ENCODE measurements around the gene ARID5B. TPM values are rescaled to one million over a fixed set of nuclear protein-coding genes. Genes with fewer than 3 reads are reported as not detected.

ARID5B gene
- total RNA-seq, 1 donor from 2014 or later, result 14.0 TPM

DNA sequence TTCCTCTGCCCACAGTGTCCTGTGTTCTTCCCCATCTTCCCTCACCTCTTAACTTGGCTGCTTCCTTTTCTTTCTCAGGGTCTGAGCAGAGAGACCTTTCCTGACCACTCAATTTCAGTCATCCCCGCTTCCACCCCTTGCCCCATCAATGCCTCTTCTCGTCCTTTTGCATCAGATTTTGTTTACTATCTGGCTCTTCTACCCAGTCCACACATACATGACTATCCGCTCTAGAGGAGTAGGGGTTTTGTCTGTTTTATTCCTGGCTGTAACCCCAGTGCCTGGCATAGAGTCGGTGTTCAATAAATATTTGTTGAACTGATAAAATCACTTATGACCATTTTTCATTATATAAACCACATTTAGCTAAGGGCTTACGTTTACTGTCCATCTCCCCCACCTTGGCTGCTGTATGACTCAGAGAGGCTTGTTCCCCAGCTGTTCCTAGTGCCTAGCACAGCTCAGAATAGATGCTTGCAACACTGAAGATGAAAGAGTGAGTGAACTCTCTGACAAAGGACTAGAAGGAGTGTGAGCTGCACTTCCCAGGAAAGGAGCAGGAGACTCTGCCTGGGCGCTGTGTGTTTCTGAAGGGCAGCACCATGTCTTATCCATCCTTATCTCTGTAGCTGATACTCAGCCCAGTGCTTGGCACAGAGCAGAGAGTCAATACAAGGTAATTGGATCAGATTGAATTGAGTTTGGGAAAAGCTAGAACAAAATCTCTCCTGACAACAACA lies 21.9 kb downstream of the ARID5B start:
- no peak for ATAC-seq
- intact Hi-C loops (cut with DNase I), result no loop called here
- no peak for DNase-seq (ENCODE audit: missing footprints)

DNA sequence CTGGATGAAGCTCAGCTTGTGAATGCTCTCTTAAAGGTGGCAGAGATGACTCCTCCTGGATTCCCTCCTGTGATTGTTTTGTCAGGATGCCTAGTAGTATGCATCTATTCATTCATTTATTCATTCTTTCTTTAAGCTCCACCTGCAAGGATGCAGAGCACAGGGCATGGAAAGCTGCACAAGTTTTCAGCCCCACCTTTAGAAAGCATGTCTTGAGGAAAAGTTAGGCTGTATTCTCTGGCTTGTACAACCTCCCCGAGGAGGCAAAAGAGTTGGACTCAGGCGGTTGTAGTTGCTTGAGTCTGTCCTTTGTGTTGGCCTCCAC lies 22.4 kb downstream of the ARID5B start:
- DNase-seq (ENCODE audit: missing footprints) (no peak), ATAC-seq (no peak)
- intact Hi-C loops (cut with DNase I), result no loop called here

DNA sequence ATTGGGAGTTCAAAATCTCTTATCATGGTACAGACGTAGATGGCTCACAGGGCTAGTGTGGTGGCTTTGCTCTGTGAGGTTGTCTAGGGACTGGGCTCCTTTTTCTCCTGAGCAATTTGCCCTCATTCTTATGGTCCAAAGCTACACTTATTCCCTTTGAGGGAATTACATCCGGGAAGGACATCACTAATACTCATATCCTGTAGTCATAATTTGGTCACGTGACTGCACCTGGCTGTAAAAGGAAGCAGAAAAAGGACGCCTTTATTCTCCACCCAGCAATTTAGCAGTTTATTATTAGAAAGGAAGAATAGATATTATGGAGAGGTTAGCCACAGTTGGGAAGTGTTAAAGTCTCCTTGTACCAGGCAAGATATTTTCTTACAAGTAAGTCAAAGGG lies 28.1 kb downstream of the ARID5B start:
- intact Hi-C loops (cut with DNase I), result no loop called here
- ATAC-seq, result no peak
- no peak for DNase-seq (ENCODE audit: missing footprints)

DNA sequence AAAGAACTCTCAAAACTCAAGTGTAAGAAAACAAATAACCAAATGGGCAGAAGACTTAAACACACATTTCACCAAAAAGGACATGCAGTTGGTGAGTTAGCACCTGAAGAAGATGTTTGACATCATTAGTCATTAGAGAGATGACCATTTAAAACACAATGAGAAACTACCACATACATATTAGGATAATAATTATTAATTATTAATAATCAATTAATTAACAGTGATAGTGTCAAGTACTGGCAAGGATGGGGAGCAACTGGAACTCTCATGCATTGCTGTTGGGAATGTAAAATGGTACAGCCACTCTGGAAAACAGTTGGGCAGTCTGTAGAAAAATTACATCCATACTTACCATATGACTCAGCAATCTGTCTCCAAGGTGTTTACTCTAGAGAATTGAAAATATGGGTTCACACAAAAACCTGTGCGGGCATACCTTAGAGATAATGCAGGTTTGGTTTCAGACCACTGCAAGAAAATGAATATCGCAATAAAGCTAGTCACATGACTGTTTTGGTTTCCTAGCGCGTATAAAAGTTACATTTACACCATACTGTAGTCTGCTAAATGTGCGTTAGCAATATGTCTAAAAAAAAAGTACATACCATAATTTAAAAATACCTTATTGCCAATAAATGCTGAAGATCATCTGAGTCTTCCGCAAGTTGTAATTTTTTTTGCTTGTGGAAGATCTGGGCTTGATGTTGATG lies 30.3 kb downstream of the ARID5B start:
- DNase-seq (ENCODE audit: missing footprints) (no peak), ATAC-seq (no peak)
- intact Hi-C loops (cut with DNase I), result no loop called here

DNA sequence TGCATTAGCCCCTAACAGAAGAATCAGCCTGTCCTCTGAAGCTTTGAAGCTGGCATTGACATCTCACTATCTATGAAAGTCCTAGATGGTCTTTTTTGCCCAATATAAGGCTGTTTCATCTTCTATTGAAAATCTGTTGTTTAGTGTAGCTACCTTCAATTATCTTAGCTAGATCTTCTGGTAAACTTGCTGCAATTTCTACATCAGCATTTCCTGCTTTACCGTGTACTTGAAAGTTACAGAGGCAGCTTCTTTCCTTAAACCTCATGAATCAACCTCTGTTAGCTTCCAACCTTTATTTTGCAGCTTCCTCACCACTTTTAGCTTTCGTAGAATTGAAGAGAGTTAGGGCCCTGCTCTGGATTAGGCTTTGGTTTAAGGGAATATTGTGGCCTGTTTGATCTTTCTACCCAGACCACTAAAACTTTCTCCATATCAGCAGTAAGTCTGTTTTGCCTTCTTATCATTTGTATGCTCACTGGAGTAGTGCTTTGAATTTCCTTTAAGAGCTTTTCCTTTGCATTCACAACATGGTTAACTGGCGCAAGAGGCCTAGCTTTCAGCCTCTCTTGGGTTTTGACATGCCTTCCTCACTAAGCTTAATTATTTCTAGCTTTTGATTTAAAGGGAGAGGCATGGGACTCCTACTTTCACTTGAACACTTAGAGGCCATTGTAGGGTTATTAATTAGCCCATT lies 32.5 kb downstream of the ARID5B start:
- DNase-seq (ENCODE audit: missing footprints), result no peak
- intact Hi-C loops (cut with DNase I), result no loop called here
- no peak for ATAC-seq

DNA sequence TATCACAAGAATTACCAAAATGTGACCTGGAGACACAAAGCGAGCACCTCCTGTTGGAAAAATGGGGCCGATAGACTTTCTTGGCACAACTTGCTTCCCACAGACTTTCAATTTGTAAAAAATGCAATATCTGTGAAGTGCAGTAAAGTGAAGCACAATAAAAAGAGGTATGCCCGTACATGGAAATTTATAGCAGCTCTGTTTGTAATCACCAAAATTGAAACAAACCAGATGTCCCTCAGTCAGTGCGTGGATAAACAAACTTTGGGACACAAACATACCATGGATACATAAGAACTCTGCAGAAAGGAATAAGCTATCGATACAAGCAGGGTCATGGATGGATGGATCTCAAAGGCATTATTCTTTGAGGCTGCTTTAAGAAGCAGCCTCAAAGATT lies 33.6 kb downstream of the ARID5B start:
- DNase-seq (ENCODE audit: missing footprints) (no peak), ATAC-seq (no peak)
- intact Hi-C loops (cut with DNase I), result no loop called here

DNA sequence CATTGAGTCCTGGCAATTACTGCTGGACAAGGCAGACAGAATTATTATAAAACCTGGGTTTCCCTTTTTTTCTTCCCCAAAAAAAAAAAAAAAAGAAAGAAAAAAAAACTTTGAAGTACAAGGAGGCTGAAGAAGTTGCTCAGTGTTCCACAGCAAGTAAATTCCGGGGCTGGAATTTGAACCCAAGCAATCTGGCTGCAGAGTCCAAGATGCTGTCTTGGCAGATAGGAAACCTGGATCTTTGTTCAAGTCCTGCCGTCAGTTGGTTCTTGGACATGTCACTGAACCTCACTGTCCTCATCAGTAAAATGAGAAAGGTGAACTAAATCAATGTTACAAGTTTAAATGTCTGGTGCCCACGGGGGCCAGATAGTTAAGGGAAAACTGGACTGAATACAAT lies 35.3 kb downstream of the ARID5B start:
- ATAC-seq, result no peak
- intact Hi-C loops (cut with DNase I), result no loop called here
- DNase-seq (ENCODE audit: missing footprints), result no peak

DNA sequence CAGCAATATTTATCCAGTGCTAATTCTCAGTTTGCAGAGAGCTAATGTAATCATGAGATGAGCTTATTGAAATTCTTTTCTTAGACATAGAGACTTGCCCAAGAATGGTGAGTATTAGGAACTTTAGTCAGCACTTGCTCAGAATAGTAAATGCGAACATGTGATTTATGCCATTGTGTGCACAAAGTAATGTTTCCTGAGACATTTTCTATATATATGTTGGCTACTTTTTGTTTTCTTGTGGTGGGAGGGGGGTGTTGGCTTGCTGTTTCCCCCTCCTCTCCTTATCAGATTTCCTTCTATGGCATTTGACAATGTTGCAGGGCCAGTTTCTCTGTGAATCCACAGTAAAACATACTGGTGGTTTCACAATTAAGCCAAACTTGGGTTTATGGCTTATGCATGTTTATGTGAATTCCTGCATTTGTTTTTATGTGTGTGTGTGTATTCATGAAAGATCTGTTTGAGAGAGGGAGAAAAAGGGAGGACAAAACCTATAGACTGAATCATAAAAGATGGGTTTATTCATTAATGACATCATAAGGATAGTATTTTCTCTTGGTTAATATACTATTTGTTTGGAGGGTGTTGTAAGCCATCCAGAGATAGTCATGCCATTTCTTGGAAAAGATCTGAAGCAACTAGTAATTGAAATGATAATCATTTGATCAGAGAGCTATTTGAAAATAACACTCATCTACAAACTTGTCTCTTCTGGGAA lies 36.3 kb downstream of the ARID5B start:
- DNase-seq (ENCODE audit: missing footprints), result no peak
- intact Hi-C loops (cut with DNase I), result no loop called here
- no peak for ATAC-seq

DNA sequence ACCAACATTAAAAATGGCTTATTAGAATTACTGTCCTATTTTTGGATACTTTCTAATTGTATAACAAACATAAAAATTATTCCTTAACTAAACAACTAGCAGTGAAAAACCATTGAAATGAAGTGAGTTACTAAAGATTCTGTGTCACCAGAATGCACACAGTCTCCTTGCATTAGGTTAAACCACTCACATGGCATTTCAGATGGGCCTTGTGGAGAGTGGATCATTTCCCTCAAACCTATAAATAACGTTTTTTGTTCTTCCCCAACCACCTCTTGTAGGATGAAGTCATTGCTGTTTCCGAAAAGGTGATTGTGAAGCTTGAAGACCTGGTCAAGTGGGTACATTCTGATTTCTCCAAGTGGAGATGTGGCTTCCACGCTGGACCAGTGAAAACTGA lies 38.4 kb downstream of the ARID5B start:
- DNase-seq (ENCODE audit: missing footprints) (no peak), ATAC-seq (no peak)
- intact Hi-C loops (cut with DNase I), result loop anchor here (5.0 kb wide), 1 partner anchor 38 kb away; the partner anchor contains the start of gene ARID5B

DNA sequence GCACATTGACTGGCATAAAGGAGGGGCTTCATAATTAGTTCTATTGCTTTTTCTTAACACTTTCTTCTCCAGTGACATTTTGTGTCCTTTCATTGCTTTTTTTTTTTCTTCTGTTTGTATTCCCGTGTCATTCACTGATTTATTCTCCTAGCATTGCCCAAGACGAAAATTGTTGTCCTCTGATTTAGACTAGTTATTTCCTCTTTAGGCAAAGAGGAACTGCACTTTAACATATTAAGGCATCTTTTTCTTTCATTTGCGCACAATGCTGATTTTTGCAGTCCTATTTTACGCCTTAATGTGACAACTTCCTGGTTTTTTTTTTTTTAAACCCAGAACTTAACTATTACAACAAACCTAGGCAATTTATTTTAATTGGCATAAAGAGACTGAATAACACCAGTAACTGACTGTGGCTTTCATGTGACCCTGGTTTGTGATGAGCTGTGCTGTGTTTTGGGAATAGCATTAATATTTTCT lies 39.7 kb downstream of the ARID5B start:
- DNase-seq (ENCODE audit: missing footprints) (no peak), ATAC-seq (no peak)
- intact Hi-C loops (cut with DNase I), result loop anchor here (5.0 kb wide), 1 partner anchor 39 kb away; the partner anchor contains the start of gene ARID5B

DNA sequence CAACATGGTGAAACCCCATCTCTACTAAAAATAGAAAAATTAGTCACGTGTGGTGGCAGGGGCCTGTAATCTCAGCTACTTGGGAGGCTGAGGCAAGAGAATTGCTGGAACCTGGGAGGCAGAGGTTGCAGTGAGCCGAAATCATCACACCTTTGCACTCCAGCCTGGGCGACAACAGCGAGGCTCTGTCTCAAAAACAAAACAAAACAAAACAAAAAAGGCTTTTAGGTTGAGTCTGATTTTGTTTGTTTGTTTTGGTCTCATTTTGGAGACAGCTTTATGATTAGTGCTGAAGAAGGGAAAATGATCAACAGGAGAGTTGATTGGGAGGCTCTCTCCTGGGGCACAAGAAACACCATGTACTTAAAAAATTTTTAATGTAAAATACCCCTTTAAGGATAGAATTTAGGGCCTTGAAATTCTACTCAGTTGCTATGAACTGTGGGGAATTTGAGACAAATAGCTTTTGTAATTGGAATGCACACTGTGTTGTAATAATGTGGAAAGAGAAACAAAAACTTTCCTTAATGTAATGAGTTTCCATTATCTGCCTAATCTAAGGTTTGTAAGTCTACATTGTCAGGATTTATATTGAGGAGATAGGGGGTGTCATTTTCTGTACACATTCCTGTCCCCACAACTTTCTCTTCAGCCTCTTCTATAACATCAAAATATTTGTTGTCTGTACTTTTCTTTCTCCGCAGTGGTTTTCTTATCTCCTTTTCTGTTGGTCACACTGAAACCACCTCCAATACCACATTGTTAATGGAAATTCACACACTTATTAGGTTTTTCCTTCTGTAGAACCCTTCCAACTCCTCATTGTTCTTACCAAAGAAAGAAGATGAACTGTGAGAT lies 41.3 kb downstream of the ARID5B start:
- DNase-seq (ENCODE audit: missing footprints) (no peak), ATAC-seq (peak; percentile 31)
- intact Hi-C loops (cut with DNase I), result loop anchor here (5.0 kb wide), 1 partner anchor 41 kb away; the partner anchor contains the start of gene ARID5B

DNA sequence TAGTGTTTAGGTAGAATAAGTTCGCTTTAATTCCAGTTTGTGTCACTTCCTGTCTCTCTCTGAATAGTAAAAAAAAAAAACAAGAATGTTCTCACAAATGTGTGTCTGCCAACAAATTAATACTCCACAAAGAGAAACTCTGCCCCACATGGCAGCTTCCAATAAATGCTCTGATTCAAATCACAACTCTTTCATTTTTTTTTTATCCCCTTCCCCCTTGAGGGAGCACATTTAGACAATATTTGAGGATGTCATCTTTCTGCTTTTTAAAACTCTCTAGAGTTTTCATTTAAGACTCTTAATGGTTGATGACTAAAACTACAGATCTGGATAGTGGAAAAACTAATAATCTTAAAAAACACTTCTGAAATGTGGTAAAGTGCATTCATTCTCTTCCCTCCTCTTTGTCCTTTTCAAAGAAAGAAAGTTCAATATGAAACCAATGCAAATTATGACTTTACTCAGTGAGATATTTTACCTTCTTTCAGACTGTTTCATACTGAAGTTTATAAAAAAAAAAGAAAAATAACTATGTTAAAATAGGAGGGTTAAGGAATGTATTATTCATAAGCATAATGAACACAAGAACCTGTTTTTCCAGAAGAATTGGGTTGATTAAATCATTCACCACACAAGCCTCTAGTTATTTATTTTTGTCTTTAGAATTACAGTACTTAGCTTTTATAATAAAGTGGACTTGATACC lies 42.3 kb downstream of the ARID5B start:
- intact Hi-C loops (cut with DNase I), result loop anchor here (5.0 kb wide), 1 partner anchor 42 kb away; the partner anchor contains the start of gene ARID5B
- ATAC-seq, result peak; percentile 31
- no peak for DNase-seq (ENCODE audit: missing footprints)

DNA sequence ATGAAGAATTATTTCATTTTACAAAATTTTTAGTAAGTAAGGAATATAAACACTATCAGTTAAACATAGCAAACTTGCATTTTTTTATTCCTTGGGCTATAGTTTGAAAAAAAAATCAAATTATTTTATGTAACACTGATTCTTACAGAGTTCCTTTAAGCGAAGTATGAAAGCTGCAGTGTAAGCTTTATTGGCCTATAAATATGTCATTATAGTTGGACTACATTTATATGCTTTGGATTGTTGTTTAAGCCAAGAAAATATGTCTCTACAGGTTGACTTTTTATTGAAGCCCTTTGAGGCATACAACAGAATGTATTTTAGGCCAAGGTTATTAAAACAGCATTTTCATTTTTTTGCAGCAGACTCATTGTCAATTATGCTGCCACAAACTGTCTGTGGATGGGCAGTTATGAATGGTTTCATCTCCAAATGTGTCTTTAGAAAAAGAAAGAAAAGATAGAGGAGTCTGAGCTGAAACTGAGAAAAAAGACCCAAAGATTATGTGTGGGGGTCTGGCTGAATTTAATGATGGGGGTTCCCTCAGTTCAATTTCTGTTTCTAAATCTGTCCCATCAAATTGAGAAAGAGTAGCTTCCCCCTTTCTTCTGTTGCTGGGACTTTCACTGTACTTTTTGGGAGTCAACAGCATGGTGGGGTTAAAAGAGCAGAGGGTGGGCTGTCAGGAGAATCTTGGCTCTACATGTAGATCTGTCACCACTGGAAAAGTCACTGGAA lies 43.1 kb downstream of the ARID5B start:
- intact Hi-C loops (cut with DNase I), result loop anchor here (5.0 kb wide), 1 partner anchor 42 kb away; the partner anchor contains the start of gene ARID5B
- ATAC-seq (no peak), DNase-seq (ENCODE audit: missing footprints) (no peak)

DNA sequence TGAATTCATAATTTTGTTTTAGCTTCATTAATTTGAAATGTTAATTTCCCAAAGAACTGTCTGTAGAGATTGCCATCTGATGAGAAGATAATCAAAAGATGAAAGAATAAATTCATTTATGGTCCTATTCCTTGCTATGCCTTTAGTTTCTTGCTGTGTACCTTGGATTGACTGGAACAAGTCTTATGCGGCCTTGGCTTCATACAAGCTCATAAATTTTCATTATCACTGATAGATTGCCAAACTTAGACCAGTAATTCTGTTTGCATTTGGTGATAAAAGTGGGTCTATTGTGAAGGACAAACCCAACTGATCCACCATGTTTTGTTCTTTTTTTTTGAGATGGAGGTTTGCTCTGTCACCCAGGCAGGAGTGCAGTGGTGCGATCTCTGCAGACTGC lies 48.2 kb downstream of the ARID5B start:
- DNase-seq (ENCODE audit: missing footprints) (no peak), ATAC-seq (no peak)
- intact Hi-C loops (cut with DNase I), result no loop called here

DNA sequence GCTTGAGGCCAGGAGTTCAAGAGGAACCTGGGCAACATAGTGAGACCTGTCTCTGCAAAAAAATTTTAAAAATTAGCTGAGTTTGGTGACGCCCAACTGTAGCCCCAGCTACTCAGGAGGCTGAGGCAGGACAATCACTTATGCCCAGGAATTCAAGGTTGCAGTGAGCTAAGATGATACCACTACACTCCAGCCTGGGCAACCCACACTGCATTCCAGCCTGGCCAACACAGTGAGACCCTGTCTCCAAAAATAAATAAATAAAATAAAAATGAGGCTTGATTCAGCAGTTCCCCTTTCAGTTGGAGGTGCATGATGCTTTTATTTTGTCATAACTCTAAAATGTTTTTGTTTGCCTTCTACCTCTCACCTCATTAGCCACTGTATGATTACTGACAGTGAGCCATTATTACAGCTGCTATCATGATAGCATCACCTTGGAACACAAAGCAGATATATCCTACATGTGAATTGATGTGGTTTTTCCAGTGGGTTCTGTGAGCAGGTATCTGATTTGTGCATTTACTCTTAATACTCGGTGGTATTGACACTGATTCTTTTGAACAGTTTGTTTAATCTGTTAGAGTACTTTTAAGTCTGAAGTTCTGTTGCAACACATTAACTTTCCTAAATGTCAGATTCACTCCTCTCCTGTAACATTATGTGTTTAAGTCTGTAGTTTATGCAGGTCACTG lies 49.1 kb downstream of the ARID5B start:
- intact Hi-C loops (cut with DNase I), result no loop called here
- no peak for ATAC-seq
- DNase-seq (ENCODE audit: missing footprints), result no peak

DNA sequence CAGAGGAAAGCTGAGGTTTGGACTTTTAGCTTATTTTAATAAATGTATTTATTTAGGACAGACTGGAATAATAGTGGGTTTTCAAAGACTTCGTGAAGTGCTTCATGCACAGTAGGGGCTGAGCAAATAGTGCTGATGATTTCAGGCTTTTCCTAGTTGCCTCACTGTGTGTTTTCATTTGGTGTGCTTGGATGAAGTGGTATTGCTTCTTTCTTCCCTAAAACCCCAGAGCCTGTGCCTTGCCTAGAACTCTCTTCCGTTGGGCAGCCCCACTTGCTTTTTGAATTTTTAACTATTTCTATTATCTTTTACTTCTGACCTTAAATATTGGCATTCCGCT lies 49.6 kb downstream of the ARID5B start:
- intact Hi-C loops (cut with DNase I), result no loop called here
- DNase-seq (ENCODE audit: missing footprints), result no peak
- ATAC-seq, result no peak
